Suprapubic skin (tissue), 3 donors: ENCODE data around the gene TMEM8B.

Source experiments
- CTCF ChIP-seq, 2 donors: fragments of 200-600 bp in 1 of 2; fragments of 450-650 bp in 1 of 2; sonication (generic) in 1 of 2; IDR thresholded peaks; one replicate each; pipeline ENCODE4 v1.5.1; 2016 to 2019; ENCODE audit warnings: antibody characterized with exemption in 2 of 2, mild to moderate bottlenecking in 1 of 2, moderate library complexity in 1 of 2
- POLR2A ChIP-seq, 2 donors: fragments of 450-650 bp; IDR thresholded peaks; one replicate each; pipeline ENCODE4 v1.6.1; 2017; ENCODE audit warnings: antibody characterized with exemption in 2 of 2, mild to moderate bottlenecking in 2 of 2, moderate library complexity in 2 of 2

GRCh38 chr9:35863583-35863982, 34.6 kb downstream of the TMEM8B start:
- no peak for TF ChIP-seq CTCF (IDR thresholded peaks at IDR 0.05)
- no peak for TF ChIP-seq POLR2A (IDR thresholded peaks at IDR 0.05)
